ENCODE measurements around the gene PIK3R4.

Gene PIK3R4

DNA sequence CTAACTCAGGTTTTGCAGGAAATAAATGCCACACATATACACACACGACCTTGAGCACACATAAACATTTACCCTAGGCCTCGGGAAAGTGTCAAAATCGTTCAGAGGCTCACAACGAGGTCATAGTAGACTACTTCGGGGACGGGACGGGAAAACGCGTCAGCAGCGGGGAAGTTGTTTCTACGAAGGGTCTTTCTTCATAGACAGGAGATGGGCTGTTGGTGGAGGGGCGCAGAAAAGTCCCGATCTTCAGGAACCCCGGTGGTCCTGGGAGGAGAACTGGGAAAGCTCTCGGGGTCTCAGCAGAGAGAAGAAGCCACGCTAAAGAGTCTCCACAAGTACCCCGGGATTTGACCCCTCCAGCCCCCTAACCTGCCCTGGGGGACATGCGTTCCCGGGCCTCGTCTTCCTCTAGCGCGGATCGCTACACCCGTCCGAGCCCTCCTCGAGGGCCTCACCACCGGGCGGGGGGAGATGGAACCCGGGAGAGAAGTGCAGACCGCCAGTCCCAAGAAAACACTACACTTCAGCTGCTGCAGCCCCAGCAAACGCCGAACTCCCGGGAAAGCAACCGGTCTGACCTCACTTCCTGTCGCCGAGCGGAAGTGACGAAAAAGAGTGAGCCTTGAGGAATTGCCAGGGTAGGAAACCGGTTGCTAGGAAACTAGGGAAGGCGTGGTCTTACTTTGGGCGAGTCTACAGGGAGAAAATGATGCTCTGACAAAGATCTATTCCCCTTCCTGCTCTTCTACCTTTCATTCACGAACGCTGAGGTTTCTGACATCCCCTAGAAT is at the start of gene PIK3R4:
Gene PIK3R4, minus strand, starts transcription at position 584 of the 794 bp plus-strand sequence. CDS start 1,611 bp downstream, outside the sequence.
- peak; percentile 80 to 94 for DNase-seq (ENCODE audit: low read depth in 2 of 2)

DNA sequence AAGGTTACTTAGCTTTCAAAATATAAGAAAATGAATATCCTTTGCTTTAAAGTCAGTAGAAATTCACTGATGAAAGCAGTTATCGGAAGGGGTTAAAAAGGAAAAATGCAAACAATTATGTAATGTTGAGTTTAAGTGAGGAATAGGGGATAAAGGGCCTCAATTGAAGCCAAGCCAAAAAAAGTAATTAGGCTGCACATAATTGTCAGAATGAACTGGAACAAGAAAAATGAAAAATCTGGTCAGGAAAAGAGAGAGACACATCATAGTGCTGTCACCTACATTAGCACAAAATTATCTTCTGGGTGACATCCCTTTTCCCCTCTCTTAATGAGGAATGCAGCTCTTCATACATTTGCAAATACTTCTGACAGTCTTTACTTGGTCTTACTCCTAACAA is 48.8 kb upstream of the PIK3R4 start:
- no peak for DNase-seq (ENCODE audit: low read depth in 2 of 2)

DNA sequence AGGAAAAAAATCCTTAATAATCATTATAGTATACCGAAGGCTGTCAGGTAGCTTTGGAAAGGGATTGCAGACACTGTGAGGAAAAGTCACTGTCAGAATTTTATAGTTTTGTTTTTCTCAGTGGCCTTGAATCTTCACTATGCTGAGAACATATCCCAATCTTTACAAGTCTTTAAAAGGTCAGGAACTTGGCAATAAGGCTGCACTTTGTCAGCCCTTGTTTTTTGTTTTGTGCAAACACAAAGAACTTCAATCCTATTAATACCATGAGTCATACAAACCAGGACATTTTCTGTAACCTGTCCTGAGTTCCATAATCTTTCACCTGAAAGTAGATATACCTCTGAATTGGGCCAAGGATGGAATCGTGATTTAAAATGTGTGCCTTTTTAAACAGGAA is 45.6 kb upstream of the PIK3R4 start:
- DNase-seq (ENCODE audit: low read depth in 2 of 2): no peak

DNA sequence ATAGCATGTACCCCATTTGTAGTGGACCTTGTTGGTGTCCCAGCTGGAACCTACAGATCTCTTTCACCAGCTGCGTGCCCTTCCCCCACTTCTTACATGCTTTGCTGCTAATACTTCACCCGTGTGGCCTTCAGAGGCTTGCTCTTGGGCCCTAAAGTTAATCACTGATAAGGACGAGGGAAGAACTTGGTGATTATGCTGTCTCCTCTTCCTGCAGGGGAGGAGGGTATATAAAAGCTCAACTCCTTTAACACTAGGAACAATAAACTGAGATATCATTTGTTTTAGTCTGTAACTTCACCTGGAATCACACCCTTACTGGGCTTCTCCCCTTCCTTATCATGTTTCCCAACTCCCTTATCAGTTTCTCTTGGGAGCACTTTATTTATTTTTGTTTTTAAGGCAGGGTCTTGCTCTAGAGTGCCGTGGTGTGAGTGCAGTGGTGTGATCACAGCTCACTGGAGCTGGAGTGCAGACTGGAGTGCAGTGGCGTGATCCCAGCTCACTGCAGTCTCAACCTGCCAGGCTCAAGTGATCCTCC is 43.2 kb upstream of the PIK3R4 start:
- DNase-seq (ENCODE audit: low read depth in 2 of 2): no peak

DNA sequence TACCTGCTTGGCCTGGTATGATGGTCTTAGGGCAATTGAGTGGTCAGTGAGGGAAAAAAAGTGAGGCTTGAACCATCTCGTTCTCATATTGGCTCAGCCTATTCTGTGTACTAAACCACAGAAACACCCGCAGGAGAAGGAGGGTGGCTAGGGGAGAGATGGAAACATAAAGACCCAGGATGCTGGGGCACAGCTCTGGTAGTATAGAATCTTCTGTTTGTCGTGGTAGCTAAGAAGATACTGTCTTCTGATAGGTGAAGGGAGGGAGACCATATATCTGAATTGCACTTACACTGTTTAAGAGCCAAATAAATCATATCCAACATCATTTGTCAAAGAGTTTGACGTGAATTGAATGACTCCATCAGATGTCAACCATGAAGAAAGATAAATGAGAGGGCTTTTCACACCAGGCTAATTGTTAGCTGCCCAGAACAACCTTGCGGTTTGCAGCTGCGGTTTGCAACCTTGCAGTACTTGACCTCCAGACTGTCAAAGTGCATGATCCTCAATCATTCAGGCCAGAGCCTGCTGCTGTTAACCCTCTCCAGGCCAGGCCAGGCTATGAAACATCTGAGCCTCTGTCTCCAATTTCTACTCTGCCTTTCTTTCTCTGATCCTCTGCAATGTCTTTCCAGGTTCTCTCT is 40.9 kb upstream of the PIK3R4 start:
- DNase-seq (ENCODE audit: low read depth in 2 of 2): no peak

DNA sequence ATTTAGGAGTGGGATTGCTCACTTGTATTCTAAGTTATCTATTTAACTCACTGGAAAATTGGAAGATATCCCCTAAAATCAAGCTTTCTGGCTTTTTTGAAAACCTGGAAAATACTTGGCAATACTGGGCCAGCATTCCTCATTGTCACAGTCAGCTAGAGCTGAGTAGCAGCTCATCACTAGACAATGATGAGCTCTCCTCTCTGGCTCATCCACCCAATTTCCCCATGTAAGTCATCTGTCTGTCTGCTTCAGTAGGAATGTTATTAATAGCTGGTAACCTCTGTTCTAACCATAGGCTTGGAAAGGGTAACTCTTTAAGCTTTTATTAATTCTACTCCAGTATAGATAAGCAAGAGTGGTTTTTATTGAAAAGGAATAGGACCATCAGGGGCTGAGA is 39.7 kb upstream of the PIK3R4 start:
- DNase-seq (ENCODE audit: low read depth in 2 of 2): no peak

DNA sequence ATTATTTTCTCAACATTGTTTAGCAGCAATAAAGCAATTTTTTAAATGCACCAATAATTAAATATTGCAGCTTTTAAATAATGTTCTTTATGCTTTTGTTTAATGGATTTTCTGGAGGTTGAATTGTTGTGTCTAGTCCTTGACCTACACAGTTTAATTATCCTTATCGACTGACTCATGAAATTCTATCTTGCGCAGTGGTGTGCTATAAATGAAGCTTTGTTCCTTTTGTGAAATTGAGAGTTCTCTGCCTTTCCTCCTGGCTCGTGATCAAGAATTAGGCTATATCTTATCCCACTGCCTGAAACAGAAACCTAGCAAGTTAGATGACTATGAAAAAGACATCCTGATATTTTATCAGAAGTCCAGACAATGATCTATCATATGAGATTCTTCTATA is 37.0 kb upstream of the PIK3R4 start:
- DNase-seq (ENCODE audit: low read depth in 2 of 2): no peak

DNA sequence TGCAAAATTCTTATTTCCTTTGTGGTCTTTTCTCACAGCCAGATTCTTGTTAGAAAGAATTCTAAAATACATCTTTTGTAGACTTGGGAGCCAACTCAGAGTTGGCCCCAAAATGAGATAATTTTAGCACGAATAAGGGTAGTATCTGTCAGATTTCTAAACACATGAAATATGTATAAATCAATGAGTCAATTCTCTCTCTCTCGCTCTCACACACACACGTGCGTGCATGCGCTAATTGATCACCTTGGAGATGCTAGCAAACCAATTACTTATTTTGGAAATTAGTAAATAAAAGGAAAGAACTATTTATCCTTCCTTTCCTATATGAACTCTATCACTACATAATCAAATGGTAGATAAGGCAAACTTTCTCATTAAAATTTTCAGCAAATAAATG is 32.9 kb upstream of the PIK3R4 start:
- DNase-seq (ENCODE audit: low read depth in 2 of 2): no peak

DNA sequence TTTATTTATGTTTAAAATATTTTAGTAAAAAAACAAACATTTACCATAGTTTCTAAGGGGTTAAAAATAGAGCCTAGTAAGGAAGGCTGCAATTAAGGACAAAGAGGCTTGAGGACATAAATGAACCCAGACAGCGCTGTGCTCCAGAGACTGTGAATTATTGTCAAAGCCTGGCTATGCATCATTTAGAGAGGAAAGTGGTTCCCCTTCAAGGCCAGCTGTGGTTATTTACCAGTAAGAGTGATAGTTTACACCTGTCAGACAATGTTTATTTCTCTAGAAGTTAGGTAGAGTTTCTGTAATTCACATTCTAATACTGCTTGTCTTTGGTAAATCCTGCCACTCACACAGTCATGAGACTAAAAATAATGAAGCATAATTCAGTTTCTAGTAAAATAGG is 32.4 kb upstream of the PIK3R4 start:
- no peak for DNase-seq (ENCODE audit: low read depth in 2 of 2)

DNA sequence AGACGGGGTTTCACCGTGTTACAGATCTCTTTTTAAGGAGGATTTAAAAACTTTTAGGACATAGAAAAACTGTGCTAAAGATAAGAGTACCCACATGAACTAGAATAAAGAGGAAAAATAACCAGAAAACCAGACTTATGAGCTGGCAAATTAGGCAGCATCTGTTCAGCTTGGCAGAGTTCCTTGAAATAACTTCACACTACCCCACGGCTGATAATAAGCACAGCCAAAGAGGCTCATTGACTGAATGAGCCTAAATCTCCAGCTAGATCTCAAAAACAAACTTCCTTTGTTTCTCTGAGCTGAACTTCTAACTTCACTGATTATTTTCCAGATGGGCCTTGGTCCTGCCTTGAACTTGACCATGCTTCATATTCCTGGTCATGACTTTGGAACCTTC is 26.7 kb upstream of the PIK3R4 start:
- DNase-seq (ENCODE audit: low read depth in 2 of 2): no peak

DNA sequence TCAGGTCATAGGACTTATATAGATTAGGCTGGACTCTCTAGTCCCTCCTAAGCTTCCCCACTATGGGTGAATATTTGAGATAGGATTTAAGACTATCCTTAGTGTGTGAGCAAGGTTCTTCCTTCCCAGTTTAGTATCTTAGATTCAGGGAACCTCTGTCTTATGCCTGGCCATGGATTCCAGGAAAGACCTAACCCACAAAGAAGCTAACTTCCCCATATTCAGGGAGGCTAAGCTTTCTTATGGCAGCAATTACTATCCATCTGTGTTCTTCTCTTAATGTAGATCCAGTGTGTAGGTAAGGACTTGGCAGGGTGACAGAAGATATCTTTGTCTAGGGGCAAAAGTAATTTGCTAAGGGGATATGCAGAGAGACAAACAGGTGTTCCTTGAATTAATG is 25.5 kb upstream of the PIK3R4 start:
- DNase-seq (ENCODE audit: low read depth in 2 of 2): no peak

DNA sequence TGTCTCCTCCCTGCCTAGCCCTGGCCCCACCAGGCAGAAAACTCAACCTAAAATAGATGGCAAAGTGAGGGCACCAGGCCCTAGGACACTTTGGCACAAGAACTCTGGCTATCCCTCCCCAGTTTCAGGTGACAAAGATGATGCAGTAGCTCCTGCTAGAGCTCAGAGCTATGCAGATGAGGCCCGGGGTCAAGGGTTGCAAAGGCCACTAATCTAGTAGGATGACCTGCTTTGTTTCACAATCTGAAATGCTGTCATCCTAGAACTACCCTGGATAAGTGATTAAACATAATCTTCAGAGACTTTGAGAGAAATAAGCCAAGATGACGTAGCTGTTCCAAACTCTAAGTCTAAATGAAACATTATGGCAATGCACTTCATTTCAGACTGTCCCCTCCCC is 24.0 kb upstream of the PIK3R4 start:
- DNase-seq (ENCODE audit: low read depth in 2 of 2): no peak

DNA sequence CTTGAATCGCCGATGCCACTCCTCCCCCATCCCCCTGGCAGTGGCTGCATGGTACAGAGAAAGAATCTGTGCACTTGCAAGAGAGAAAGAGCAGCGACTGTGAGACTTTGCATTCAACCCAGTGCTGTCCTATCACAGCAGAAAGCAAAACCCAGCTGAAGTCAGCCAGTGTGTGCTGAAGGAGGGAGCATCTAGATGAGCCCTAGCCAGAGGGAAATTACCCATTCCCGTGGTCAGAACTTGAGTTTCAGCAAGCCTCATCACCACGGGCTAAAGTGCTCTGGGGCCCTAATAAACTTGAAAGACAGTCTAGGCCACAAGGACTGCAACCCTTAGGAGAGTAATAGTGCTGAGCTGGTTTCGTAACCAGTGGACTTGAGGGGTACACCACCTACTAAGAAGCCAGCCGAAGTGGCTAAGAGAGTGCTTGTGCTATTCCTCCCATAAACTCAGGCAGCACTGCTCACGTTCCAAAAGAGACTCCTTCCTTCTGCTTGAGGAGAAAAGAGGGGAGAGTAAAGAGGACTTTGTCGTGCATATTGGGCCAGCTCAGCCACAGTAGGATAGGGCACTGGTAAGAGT is 15.2 kb upstream of the PIK3R4 start:
- no peak for DNase-seq (ENCODE audit: low read depth in 2 of 2)

DNA sequence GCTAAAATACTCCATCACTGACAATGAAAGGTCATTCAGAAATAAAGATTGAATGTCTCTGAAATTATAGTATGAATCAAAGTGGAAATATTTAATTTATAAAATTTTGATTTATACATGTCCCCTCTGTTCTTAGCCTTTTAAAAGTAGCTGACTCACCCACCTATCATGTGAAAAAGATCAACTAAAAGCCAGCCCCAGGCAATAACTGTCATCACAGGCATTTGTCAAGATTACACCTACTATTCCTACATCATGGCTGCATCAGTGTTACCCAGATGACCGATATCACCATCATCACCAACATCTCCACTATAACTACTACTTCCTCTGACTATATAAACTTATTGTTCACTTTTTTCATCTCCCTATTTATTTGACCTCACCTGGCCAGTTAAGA is 14.3 kb upstream of the PIK3R4 start:
- DNase-seq (ENCODE audit: low read depth in 2 of 2): no peak

DNA sequence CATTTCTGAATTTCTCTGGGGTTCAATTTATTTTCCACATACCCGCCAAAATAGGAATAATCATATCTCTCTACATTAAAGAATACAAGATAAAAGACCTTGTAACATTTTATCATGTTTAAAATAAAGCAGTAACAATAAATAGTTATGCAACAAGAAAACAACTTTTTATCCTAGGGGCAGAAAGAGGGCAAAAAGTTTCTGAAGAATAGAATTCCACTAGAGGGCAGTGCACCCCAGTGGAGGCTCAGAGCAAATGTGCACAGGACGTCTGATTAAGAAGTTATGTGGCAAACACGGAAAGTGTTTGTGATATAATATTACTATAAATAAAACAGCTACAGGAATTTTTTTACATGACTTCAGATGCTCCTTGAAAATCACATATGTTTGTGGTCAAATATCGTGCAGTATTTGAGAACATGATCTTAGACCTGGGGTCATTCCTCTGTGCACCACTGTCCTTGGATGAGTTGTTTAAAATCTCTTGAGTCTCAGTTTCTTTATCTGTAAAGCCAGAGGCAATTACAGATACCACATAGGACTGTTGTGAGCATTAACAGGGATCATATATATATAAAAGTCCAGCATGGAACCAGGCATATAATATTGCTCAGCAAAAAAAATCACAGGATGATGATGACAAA is 13.2 kb upstream of the PIK3R4 start:
- DNase-seq (ENCODE audit: low read depth in 2 of 2): peak; percentile 15 to 37

DNA sequence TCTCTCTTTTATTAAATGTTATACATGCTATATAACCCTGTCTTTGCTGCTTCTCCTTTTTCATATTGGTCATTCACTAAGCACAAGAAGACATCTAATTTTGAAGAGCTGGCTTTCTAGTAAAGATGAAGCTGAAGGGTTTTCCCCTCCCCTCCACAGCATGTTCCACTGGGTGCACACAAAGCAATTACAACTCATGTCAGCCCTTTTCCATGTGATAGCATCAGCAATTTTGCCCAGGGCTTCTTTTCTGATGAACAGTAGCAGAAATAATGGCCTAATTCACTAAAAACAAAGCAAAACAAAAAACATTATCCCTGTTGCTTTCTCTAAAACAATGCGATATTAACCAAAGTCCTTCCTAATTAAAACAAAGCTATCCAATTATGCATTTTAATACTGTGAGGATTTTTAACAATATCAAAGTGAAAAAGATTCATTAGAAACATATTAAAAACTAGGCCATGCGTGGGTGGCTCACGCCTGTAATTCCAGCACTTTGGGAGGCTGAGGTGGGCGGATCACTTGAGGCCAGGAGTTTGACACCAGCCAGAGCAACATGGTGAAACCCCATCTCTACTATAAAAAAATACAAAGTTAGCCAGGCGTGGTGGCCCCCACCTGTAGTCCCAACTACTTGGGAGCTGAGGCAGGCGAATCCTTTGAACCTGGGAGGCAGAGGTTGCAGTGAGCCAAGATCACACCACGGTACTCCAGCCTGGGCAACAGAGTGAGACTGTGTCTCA is 12.2 kb upstream of the PIK3R4 start:
- no peak for DNase-seq (ENCODE audit: low read depth in 2 of 2)

DNA sequence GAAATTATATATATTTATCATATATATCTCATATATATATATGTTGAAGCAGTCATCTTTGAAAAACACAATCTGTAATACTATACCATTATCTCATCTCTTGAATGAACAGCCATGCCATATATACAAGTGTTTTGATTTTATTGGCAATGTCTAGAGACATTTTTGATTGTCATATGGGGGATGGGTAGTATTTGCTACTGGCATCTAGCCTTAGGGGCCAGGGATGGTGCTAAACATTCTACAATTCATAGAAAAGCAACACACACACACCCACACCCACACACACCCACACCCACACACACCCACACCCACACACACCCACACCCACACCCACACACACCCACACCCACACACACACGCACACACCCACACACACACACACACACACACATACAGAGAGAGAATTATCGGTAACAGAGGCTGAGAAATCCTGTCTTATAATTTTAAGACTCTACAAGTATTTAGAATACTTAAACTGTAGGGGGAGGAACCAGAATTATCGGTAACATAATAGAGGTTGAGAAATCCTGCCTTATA is 11.1 kb upstream of the PIK3R4 start:
- DNase-seq (ENCODE audit: low read depth in 2 of 2): no peak

DNA sequence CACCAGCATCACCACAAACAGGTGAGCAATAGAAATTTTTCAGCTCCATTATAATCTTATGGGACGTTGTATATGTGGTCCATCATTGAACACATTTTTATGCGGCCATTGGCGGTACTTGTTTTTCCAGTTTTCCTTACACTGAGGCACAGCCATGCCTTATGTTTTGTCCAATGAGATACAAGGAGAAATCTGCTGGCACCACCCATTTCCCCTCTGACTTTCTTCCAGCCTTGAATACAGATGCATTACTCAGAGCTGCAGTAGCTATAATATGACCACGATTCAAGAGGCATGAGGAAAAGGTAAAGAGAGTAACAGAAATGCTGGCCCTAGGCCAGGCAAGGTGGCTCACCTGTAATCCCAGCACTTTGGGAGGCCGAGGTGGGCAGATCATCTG is 9.0 kb upstream of the PIK3R4 start:
- DNase-seq (ENCODE audit: low read depth in 2 of 2): no peak

DNA sequence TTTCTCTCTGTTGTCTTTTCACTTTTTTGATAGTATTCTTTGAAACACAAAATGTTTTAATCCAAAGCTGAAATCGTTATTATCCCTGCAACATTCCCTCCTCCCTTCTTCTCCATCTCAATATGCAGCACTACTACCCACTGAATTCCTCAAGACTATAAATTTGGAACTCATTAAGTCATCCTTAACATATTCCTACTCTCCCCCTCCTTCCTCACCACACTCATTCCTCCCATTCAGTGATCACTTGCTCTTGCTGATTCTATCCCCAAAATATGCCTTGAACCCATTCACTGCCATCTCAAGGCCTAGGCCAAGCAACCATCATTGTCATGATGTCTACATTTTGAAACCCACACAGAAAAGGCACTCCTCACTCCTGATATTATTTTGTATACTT is 2.4 kb upstream of the PIK3R4 start:
- no peak for DNase-seq (ENCODE audit: low read depth in 2 of 2)

DNA sequence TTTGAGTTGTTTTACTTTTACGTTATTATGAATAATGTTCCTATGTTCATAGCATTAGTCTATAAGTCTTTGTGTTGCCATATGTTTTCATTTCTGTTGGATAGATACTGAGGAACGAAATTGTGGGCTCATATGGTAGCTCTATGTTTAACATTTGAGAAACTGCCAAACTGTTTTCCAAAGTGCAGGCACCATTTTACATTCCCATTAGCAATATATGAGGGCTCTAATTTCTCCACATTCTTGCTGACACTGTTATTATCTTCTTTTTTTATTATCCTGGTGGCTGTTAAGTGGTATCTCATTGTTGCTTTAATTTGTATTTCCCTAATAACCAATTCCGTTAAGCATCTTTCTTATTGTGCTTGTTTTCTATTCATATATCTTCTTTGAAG is 1.8 kb upstream of the PIK3R4 start:
- no peak for DNase-seq (ENCODE audit: low read depth in 2 of 2)

DNA sequence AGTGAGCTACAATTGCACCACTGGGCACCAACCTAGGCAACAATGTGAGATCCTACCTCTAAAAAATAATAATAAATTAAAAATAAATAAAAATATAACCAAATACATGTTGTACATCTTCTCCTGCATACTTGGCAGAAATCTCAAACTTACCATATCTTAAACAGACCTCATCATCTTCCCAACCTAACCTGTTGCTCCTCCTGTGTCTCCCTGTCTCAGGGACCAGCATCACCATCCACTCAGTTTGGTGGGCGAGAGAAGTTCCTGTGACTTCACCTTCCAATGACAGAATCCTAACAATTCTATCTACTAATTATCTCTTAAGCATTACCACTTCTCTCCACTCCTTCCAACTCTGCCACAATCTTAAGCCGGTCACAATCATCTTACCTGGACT is 3.3 kb downstream of the PIK3R4 start:
- DNase-seq (ENCODE audit: low read depth in 2 of 2): no peak
